HEK293T (cell line): ENCODE data around the gene SCAF8.

ENCODE experiments used
- CTCF ChIA-PET: fragments of 350-600 bp; formaldehyde crosslinking; extraction: SDS; loops from one replicate; lab custom pipeline; 2021; ENCODE audit warnings: antibody characterized with exemption, inconsistent platforms; lab: Yijun Ruan, JAX
- POLR2A ChIA-PET: fragments of 350-600 bp; formaldehyde crosslinking; extraction: SDS; loops from one replicate; lab custom pipeline; 2020; ENCODE audit warnings: antibody characterized with exemption, inconsistent platforms; lab: Yijun Ruan, JAX
- DNase-seq: peaks from one replicate; pipeline ENCODE4 v3.0.0; 2012; ENCODE audit warnings: mixed read lengths; ENCODE audit errors: extremely low spot score
- ARNT ChIP-seq: fragments of 450-650 bp; IDR thresholded peaks from 2 replicates; pipeline ENCODE4 v1.6.1; 2017; ENCODE audit warnings: mild to moderate bottlenecking
- BHLHE40 ChIP-seq: fragments of 450-650 bp; IDR thresholded peaks from 2 replicates; pipeline ENCODE4 v1.6.1; 2016; ENCODE audit warnings: mild to moderate bottlenecking, moderate library complexity, borderline replicate concordance
- CTBP1 ChIP-seq: fragments of 450-650 bp; IDR thresholded peaks from 2 replicates; pipeline ENCODE4 v1.6.1; 2016; ENCODE audit warnings: borderline replicate concordance
- ELF4 ChIP-seq: fragments of 450-650 bp; IDR thresholded peaks from 2 replicates; pipeline ENCODE4 v1.6.1; 2017; ENCODE audit warnings: antibody characterized with exemption
- FOXA1 ChIP-seq: fragments of 450-650 bp; IDR thresholded peaks from 2 replicates; pipeline ENCODE4 v1.6.1; 2016; ENCODE audit warnings: mild to moderate bottlenecking
- FOXK2 ChIP-seq: fragments of 450-650 bp; IDR thresholded peaks from 2 replicates; pipeline ENCODE4 v1.6.1; 2016; ENCODE audit warnings: mild to moderate bottlenecking
- FOXM1 ChIP-seq: fragments of 450-650 bp; IDR thresholded peaks from 2 replicates; pipeline ENCODE4 v1.6.1; 2017; ENCODE audit warnings: mild to moderate bottlenecking, borderline replicate concordance
- HDGF ChIP-seq: fragments of 450-650 bp; IDR thresholded peaks from 2 replicates; pipeline ENCODE4 v1.6.1; 2017; ENCODE audit warnings: antibody characterized with exemption, borderline replicate concordance
- L3MBTL2 ChIP-seq: fragments of 450-650 bp; conservative IDR thresholded peaks from 2 replicates; pipeline ENCODE4 v1.6.1; 2016; ENCODE audit warnings: mild to moderate bottlenecking
- LEF1 ChIP-seq: fragments of 450-650 bp; IDR thresholded peaks from 2 replicates; pipeline ENCODE4 v1.6.1; 2017; ENCODE audit warnings: mild to moderate bottlenecking, borderline replicate concordance
- NFRKB ChIP-seq: fragments of 450-650 bp; IDR thresholded peaks from 2 replicates; pipeline ENCODE4 v1.6.1; 2016; ENCODE audit warnings: mild to moderate bottlenecking, moderate library complexity
- PKNOX1 ChIP-seq: fragments of 450-650 bp; IDR thresholded peaks from 2 replicates; pipeline ENCODE4 v1.6.1; 2016
- SP1 ChIP-seq: fragments of 450-650 bp; IDR thresholded peaks from 2 replicates; pipeline ENCODE4 v1.6.1; 2017
- SUZ12 ChIP-seq: fragments of 450-650 bp; IDR thresholded peaks from 2 replicates; pipeline ENCODE4 v1.6.1; 2016; ENCODE audit warnings: mild to moderate bottlenecking
- TARDBP ChIP-seq: fragments of 450-650 bp; IDR thresholded peaks from 2 replicates; pipeline ENCODE4 v1.6.1; 2016
- ZNF384 ChIP-seq: fragments of 450-650 bp; IDR thresholded peaks from 2 replicates; pipeline ENCODE4 v1.6.1; 2016

SCAF8 gene

GRCh38 chr6:154782193-154782592 is 49.0 kb downstream of the SCAF8 start:
- ChIA-PET POLR2A (interaction anchor here (0.6 kb wide), 1 partner anchor 47 kb away, joined by 3 read pairs; no protein-coding TSS in a partner anchor), CTCF (no interaction called here)
- no peak for TF ChIP-seq ELF4
- no peak for TF ChIP-seq L3MBTL2
- TF ChIP-seq FOXK2, result no peak
- TF ChIP-seq HDGF, result no peak
- no peak for TF ChIP-seq SP1
- no peak for TF ChIP-seq SUZ12
- no peak for TF ChIP-seq BHLHE40
- no peak for TF ChIP-seq PKNOX1
- no peak for TF ChIP-seq ZNF384
- TF ChIP-seq CTBP1, result no peak
- TF ChIP-seq LEF1, result no peak
- DNase-seq, result no peak

- ChIA-PET POLR2A (no interaction called here), CTCF (no interaction called here)
- no peak for TF ChIP-seq TARDBP
- no peak for TF ChIP-seq BHLHE40
- TF ChIP-seq SP1, result no peak
- no peak for TF ChIP-seq NFRKB
Observed at GRCh38 chr6:154783229-154783628, 50.0 kb downstream of the SCAF8 start.

GRCh38 chr6:154785075-154785474 is 51.9 kb downstream of the SCAF8 start:
- no peak for TF ChIP-seq LEF1
- TF ChIP-seq ZNF384, result no peak
- no peak for TF ChIP-seq FOXK2
- CTCF ChIA-PET, result no interaction called here
- no peak for DNase-seq
- POLR2A ChIA-PET, result no interaction called here

More at GRCh38 chr6:154783229-154783628, 50.0 kb downstream of the SCAF8 start:
- no peak for DNase-seq

- TF ChIP-seq ZNF384 (no peak), L3MBTL2 (no peak), FOXK2 (no peak), PKNOX1 (no peak), HDGF (no peak), ELF4 (no peak), CTBP1 (no peak), SP1 (no peak), SUZ12 (no peak), FOXA1 (no peak), LEF1 (no peak), ARNT (no peak), TARDBP (no peak), NFRKB (no peak), FOXM1 (no peak), BHLHE40 (no peak)
- ChIA-PET CTCF (interaction anchor here (0.6 kb wide), 1 partner anchor 148 kb away, joined by 3 read pairs; no protein-coding TSS in a partner anchor), POLR2A (no interaction called here)
- no peak for DNase-seq
Observed at GRCh38 chr6:154786144-154786868, 53.1 kb downstream of the SCAF8 start.

- no peak for DNase-seq
- ChIA-PET CTCF (no interaction called here), POLR2A (no interaction called here)
- TF ChIP-seq PKNOX1 (no peak), SP1 (no peak), NFRKB (no peak)
Observed at GRCh38 chr6:154791556-154792317, 58.5 kb downstream of the SCAF8 start.

- POLR2A ChIA-PET, result no interaction called here
- DNase-seq, result no peak
- TF ChIP-seq TARDBP (no peak), ZNF384 (no peak), FOXA1 (no peak), NFRKB (no peak), ARNT (no peak), FOXM1 (no peak), L3MBTL2 (no peak), SP1 (no peak), SUZ12 (no peak), FOXK2 (no peak), LEF1 (no peak), CTBP1 (no peak), BHLHE40 (no peak), PKNOX1 (no peak), HDGF (no peak), ELF4 (no peak)
- CTCF ChIA-PET, result no interaction called here
Observed at GRCh38 chr6:154792325-154792724, 59.1 kb downstream of the SCAF8 start.
